HG02588 (cell line): ENCODE results near the gene SERINC5.

ENCODE experiments used
- ATAC-seq: cut with Tn5 transposase; IDR thresholded peaks from one replicate; pipeline ENCODE4 v1.9.1; 2021; ENCODE audit warnings: mild to moderate bottlenecking, moderate library complexity; ENCODE audit not compliant: unreplicated experiment

The SERINC5 gene

GRCh38 chr5:80072103-80073073 lies 183.5 kb downstream of the SERINC5 start:
- ATAC-seq: no peak

- ATAC-seq: no peak
Observed at GRCh38 chr5:80071510-80072021, 184.3 kb downstream of the SERINC5 start.

GRCh38 chr5:80070338-80071056 lies 185.4 kb downstream of the SERINC5 start:
- no peak for ATAC-seq

GRCh38 chr5:80069918-80070318 lies 185.9 kb downstream of the SERINC5 start:
- no peak for ATAC-seq

GRCh38 chr5:80069251-80069800 lies 186.5 kb downstream of the SERINC5 start:
- ATAC-seq: no peak

- ATAC-seq: no peak
Observed at GRCh38 chr5:80068775-80069174, 187.1 kb downstream of the SERINC5 start.

- no peak for ATAC-seq
Observed at GRCh38 chr5:80068246-80068636, 187.6 kb downstream of the SERINC5 start.

- no peak for ATAC-seq
Observed at GRCh38 chr5:80067531-80068245, 188.2 kb downstream of the SERINC5 start.

GRCh38 chr5:80067016-80067415 lies 188.8 kb downstream of the SERINC5 start:
- no peak for ATAC-seq

GRCh38 chr5:80064124-80064523 lies 191.7 kb downstream of the SERINC5 start:
- no peak for ATAC-seq
